ENCODE measurements around the gene ASCL5. TPM values are rescaled to one million over a fixed set of nuclear protein-coding genes. Genes with fewer than 3 reads are reported as not detected.

Gene ASCL5
- total and polyA plus RNA-seq, 2 of the 13 experiments (the other 11 are each of a cell fraction or from before 2014, with no cell fraction given), result not detected

GRCh38 chr1:201170533-201171062 is 43.6 kb upstream of the ASCL5 start (continued):
- peak; percentile 13; the same call in 1 of the 2 replicates for TF ChIP-seq NFAT5 (CRISPR knock-in tag; IDR thresholded peaks at IDR 0.05)
- no peak for TF ChIP-seq HNRNPLL (IDR thresholded peaks at IDR 0.05; ENCODE audit: low read depth, low read length, poor library complexity, severe bottlenecking)
- peak; percentile 60; the same call in 1 of the 2 replicates for TF ChIP-seq ZNF318 (CRISPR knock-in tag; IDR thresholded peaks at IDR 0.05)
- TF ChIP-seq PBX2 (CRISPR knock-in tag; IDR thresholded peaks at IDR 0.05), result peak; percentile 40; the same call in 1 of the 2 replicates
- no peak for TF ChIP-seq ZNF562 (CRISPR knock-in tag; IDR thresholded peaks at IDR 0.05; ENCODE audit: borderline replicate concordance)
- no peak for TF ChIP-seq MLLT10 (CRISPR knock-in tag; IDR thresholded peaks at IDR 0.05)
- TF ChIP-seq ZNF12 (CRISPR knock-in tag; IDR thresholded peaks at IDR 0.05), result peak; percentile 37; the same call in 1 of the 2 replicates
- TF ChIP-seq LBX2 (CRISPR knock-in tag; IDR thresholded peaks at IDR 0.05; ENCODE audit: borderline replicate concordance), result no peak
- TF ChIP-seq MAFG (CRISPR knock-in tag; IDR thresholded peaks at IDR 0.05), result no peak
- TF ChIP-seq SRSF4 (IDR thresholded peaks at IDR 0.05; ENCODE audit: low read depth, low read length, poor library complexity, severe bottlenecking), result no peak
- peak; percentile 58; the same call in 1 of the 2 replicates for TF ChIP-seq DR1 (CRISPR knock-in tag; IDR thresholded peaks at IDR 0.05)
- no peak for TF ChIP-seq STAG1 (CRISPR knock-in tag; IDR thresholded peaks at IDR 0.05)
